Ectodermal cell (in vitro differentiated cells): ENCODE results near the gene POLR1A. TPM values are rescaled to one million over a fixed set of nuclear protein-coding genes. Genes with fewer than 3 reads are reported as not detected.

Experiments used
- H3K27ac ChIP-seq: 2 replicates; pipeline ENCODE4 v1.7.0; 2013; ENCODE audit warnings: mild to moderate bottlenecking, low read depth, low read length; ENCODE audit not compliant: insufficient read depth, poor library complexity, severe bottlenecking
- H3K27me3 ChIP-seq: 2 replicates; pipeline ENCODE4 v1.7.0; 2013; ENCODE audit warnings: mild to moderate bottlenecking, low read length; ENCODE audit not compliant: insufficient read depth, control insufficient read depth, poor library complexity, severe bottlenecking
- H3K36me3 ChIP-seq: one replicate; pipeline ENCODE4 v1.7.0; 2013; ENCODE audit warnings: low read length; ENCODE audit not compliant: control insufficient read depth, insufficient read depth
- H3K4me1 ChIP-seq: one replicate; pipeline ENCODE4 v1.7.0; 2013; ENCODE audit warnings: low read length; ENCODE audit not compliant: control insufficient read depth, insufficient read depth
- H3K4me3 ChIP-seq: 2 replicates; pipeline ENCODE4 v1.7.0; 2013; ENCODE audit warnings: low read depth, low read length, control low read depth; ENCODE audit not compliant: insufficient read depth
- H3K9me3 ChIP-seq: 2 replicates; pipeline ENCODE4 v1.7.0; 2013; ENCODE audit warnings: mild to moderate bottlenecking, low read length, moderate library complexity; ENCODE audit not compliant: control insufficient read depth
- WGBS, 2 experiments: methylation state at CpG; one replicate each; pipeline ENCODE4 v1.1.7; 2013; ENCODE audit warnings: missing lambda C conversion rate in 2 of 2; 5-methylcytosine and 5-hydroxymethylcytosine counted together
- polyA plus RNA-seq, 4 experiments: library from polyadenylated mRNA; stranded (reverse); fragments of 50-300 nt; gene quantifications; one replicate each; pipeline ENCODE4 v1.2.3, GENCODE V29; 2013

POLR1A gene
- polyA plus RNA-seq (2013, experiment 1 of 4) = 30.7 TPM
- 37.3 TPM for polyA plus RNA-seq (2013, experiment 2 of 4)
- polyA plus RNA-seq (2013, experiment 3 of 4) = 18.9 TPM
- 23.5 TPM for polyA plus RNA-seq (2013, experiment 4 of 4)

- H3K36me3 ChIP-seq = peaks cover 8% of the 10 kb centered on the region
- no peaks in the 10 kb centered on the region for H3K9me3 ChIP-seq
- peak within 1 kb of the TSS; percentile 94 for H3K4me3 ChIP-seq
- peak within 1 kb of the TSS; percentile 83 for H3K27ac ChIP-seq
- no peaks in the 10 kb centered on the region for H3K27me3 ChIP-seq
- peaks cover 5% of the 10 kb centered on the region for H3K4me1 ChIP-seq
- 0% methylated on average over 38 of the region's 38 CpGs for WGBS, 2 experiments
These were observed at the start of gene POLR1A for GRCh38 chr2:86105252-86105968. TSS of gene POLR1A (minus strand) at chr2:86105886. CDS start at chr2:86105776, 110 bp downstream.

DNA sequence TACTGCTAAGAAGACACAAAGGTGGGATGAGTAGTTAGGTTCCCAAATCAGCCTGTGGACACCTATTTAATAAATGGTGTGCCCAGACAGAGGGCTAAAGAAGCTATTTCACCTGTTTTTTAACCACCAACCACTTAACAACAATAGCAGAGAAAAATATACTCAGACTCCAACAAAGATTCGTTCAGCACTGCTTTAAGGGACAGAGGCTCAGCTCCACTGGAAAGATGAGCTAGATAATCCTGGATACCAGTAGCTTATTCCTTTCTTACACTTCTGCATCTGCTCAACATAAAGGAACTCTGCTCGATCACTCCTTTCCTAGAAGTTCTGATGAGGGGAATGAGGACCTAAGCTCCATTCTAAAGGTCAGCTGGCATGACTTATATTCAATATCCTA lies 44.8 kb upstream of the POLR1A start:
- H3K4me3 ChIP-seq = no peak overlapping the region
- H3K9me3 ChIP-seq = no peaks in the 10 kb centered on the region
- 92 to 95% methylated on average over 2 of the region's 2 CpGs for WGBS, 2 experiments
- no peaks in the 10 kb centered on the region for H3K4me1 ChIP-seq
- H3K27ac ChIP-seq = no peak overlapping the region
- no peaks in the 10 kb centered on the region for H3K27me3 ChIP-seq
- peaks cover 28% of the 10 kb centered on the region for H3K36me3 ChIP-seq

- Histone ChIP-seq H3K36me3 (peaks cover 33% of the 10 kb centered on the region), H3K4me1 (no peaks in the 10 kb centered on the region), H3K27ac (no peak overlapping the region), H3K9me3 (no peaks in the 10 kb centered on the region), H3K4me3 (no peak overlapping the region), H3K27me3 (no peaks in the 10 kb centered on the region)
- WGBS, 2 experiments = 91 to 93% methylated on average over 2 of the region's 2 CpGs
These were observed 42.1 kb upstream of the POLR1A start for GRCh38 chr2:86147793-86148192.

GRCh38 chr2:86143926-86144685 lies 38.4 kb upstream of the POLR1A start:
- Histone ChIP-seq H3K4me3 (no peak overlapping the region), H3K27ac (no peak overlapping the region), H3K27me3 (no peaks in the 10 kb centered on the region), H3K36me3 (peaks cover 31% of the 10 kb centered on the region), H3K9me3 (no peaks in the 10 kb centered on the region), H3K4me1 (no peaks in the 10 kb centered on the region)
- WGBS, 2 experiments = 95 to 96% methylated on average over 14 of the region's 14 CpGs

- Histone ChIP-seq H3K27me3 (no peaks in the 10 kb centered on the region), H3K36me3 (peaks cover 39% of the 10 kb centered on the region), H3K27ac (no peak overlapping the region), H3K4me3 (no peak overlapping the region), H3K9me3 (no peaks in the 10 kb centered on the region), H3K4me1 (no peaks in the 10 kb centered on the region)
- WGBS, 2 experiments = 95 to 98% methylated on average over 6 of the region's 6 CpGs
These were observed 37.6 kb upstream of the POLR1A start for GRCh38 chr2:86143307-86143706.

DNA sequence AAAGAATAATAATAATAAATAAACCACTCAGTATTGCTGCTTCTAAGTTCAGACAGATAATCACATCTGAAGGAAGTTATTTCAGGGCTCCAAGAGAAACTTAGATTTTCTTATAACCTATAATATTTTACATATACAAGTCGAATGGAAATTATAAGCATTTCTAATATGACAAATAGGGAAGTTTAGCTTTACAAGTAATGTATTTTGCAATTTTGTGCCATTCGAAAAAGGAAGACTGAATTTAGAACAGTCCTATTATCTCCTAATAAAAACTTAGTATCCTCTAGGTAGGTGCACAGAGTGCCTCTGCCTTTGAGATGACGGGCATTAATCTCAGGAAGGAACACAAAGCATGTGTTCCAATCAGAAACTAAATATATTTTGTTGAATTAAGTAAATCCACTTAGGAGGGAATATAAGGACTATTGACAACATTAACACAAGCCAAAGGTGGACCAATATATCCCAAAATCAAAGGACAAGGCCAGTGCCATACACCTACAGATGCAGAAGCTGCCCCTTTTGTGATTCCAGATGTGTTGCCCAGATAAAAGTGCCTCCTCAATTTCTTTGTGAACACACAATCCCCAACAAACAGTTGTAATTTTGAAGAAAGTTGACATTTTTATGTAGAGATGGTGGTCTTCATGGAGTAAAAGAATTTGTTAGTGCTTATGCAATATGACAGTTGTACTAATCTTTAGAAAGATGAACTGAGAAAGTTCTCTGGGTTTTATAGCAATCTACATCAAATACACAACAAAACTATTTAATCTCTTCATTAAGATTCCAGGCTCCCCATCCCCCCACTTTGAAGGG lies 37.0 kb upstream of the POLR1A start:
- H3K9me3 ChIP-seq = no peaks in the 10 kb centered on the region
- no peak overlapping the region for H3K4me3 ChIP-seq
- H3K27ac ChIP-seq = no peak overlapping the region
- WGBS, 2 experiments = 100% methylated on average over 1 of the region's 3 CpGs
- peaks cover 40% of the 10 kb centered on the region for H3K36me3 ChIP-seq
- no peaks in the 10 kb centered on the region for H3K4me1 ChIP-seq
- H3K27me3 ChIP-seq = no peaks in the 10 kb centered on the region

DNA sequence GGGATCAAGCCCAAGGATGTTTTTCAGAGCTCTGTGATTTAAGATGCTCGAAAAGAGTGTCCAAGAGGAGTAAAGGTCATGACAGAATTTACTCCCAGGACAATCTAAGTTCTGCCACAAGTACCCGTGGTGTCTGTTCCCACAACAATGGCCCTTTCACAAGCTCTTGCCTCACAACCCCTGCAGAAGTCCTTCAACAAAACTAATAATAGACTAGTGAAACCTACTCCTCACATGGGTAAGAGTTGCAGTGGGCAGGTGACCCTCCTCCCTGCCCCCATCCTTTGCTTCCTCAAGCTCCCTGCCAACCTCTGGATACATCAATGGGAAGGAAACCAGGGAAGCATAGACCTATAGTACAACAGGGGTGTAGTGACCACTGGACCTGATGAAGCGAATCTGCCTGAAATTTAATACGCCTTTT lies 35.3 kb upstream of the POLR1A start:
- Histone ChIP-seq H3K9me3 (no peaks in the 10 kb centered on the region), H3K4me1 (no peaks in the 10 kb centered on the region), H3K27me3 (no peaks in the 10 kb centered on the region), H3K4me3 (no peak overlapping the region), H3K36me3 (peaks cover 45% of the 10 kb centered on the region), H3K27ac (peak overlapping the region; percentile 42)
- WGBS, 2 experiments = 90 to 94% methylated on average over 4 of the region's 4 CpGs

DNA sequence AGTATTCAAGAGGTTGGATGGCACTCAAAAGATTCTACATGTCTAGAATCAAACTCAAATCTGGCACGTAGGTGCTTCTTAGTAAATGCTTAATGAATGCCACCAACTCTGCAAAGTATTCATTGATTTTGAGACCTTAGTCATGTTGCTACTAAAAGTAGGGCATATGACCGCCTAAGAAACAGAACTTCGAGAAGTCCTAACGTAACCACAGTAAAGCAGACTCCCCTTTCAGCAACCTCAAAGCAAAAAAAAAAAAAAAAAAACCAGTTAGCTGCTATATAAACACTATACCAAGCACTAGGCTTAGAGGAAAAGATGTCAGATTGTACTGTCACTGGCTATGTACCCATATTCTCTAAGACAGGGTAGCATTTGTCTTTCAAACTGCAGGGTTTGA lies 34.3 kb upstream of the POLR1A start:
- Histone ChIP-seq H3K36me3 (peaks cover 50% of the 10 kb centered on the region), H3K27me3 (no peaks in the 10 kb centered on the region), H3K9me3 (no peaks in the 10 kb centered on the region), H3K27ac (no peak overlapping the region), H3K4me3 (no peak overlapping the region), H3K4me1 (no peaks in the 10 kb centered on the region)
- WGBS, 2 experiments = 93 to 98% methylated on average over 4 of the region's 4 CpGs

GRCh38 chr2:86138736-86139625 lies 33.3 kb upstream of the POLR1A start:
- no peaks in the 10 kb centered on the region for H3K4me1 ChIP-seq
- no peaks in the 10 kb centered on the region for H3K9me3 ChIP-seq
- WGBS, 2 experiments = 94 to 96% methylated on average over 7 of the region's 7 CpGs
- no peaks in the 10 kb centered on the region for H3K27me3 ChIP-seq
- H3K4me3 ChIP-seq = no peak overlapping the region
- no peak overlapping the region for H3K27ac ChIP-seq
- peaks cover 54% of the 10 kb centered on the region for H3K36me3 ChIP-seq
